ENCODE results near the gene KEAP1.
A peak's percentile ranks its signal among the peaks of the same experiment; 100 is the strongest.

KEAP1 gene

GRCh38 chr19:10521461-10522171 is 18.5 kb upstream of the KEAP1 start:
- no peak for DNase-seq

- no peak for DNase-seq
These were observed 17.6 kb upstream of the KEAP1 start for GRCh38 chr19:10520652-10521318.

- DNase-seq, result no peak
These were observed 16.3 kb upstream of the KEAP1 start for GRCh38 chr19:10519421-10519820.

GRCh38 chr19:10518444-10519361 is 15.5 kb upstream of the KEAP1 start:
- DNase-seq, result no peak

- DNase-seq, result no peak
These were observed 14.7 kb upstream of the KEAP1 start for GRCh38 chr19:10517760-10518443.

GRCh38 chr19:10517361-10517759 is 14.2 kb upstream of the KEAP1 start, which contains the start of gene S1PR5:
Gene S1PR5, minus strand, starts transcription at chr19:10517447. Its CDS starts 2,436 bp downstream, at chr19:10515011.
- DNase-seq, result no peak

GRCh38 chr19:10516671-10517286 is 13.6 kb upstream of the KEAP1 start:
- DNase-seq, result no peak

GRCh38 chr19:10516064-10516385 is 12.9 kb upstream of the KEAP1 start:
- no peak for DNase-seq

- peak in 1 of 4 experiments; percentile 13 for DNase-seq
These were observed 11.3 kb upstream of the KEAP1 start for GRCh38 chr19:10514211-10515145.

GRCh38 chr19:10513223-10513622 is 10.1 kb upstream of the KEAP1 start:
- DNase-seq, result no peak

GRCh38 chr19:10510301-10510802 is 7.2 kb upstream of the KEAP1 start:
- DNase-seq, result peak in 3 of 4 experiments; percentile 17 to 56 (median 23)

- no peak for DNase-seq
These were observed 5.6 kb upstream of the KEAP1 start for GRCh38 chr19:10508707-10509106.

GRCh38 chr19:10508036-10508435 is 4.9 kb upstream of the KEAP1 start:
- DNase-seq, result no peak

GRCh38 chr19:10505583-10506229 is 2.5 kb upstream of the KEAP1 start:
- peak; percentile 60 to 79 (median 68) for DNase-seq

GRCh38 chr19:10502524-10503001 is 593 bp downstream of the KEAP1 start:
- peak; percentile 76 to 85 (median 81) for DNase-seq

- peak in 2 of 4 experiments; percentile 37 to 39 for DNase-seq
These were observed 1.1 kb downstream of the KEAP1 start for GRCh38 chr19:10501971-10502523.

GRCh38 chr19:10500247-10500592 is 2.9 kb downstream of the KEAP1 start:
- DNase-seq, result no peak

GRCh38 chr19:10499550-10500246 is 3.5 kb downstream of the KEAP1 start:
- no peak for DNase-seq

GRCh38 chr19:10497371-10497770 is 5.8 kb downstream of the KEAP1 start:
- DNase-seq, result no peak

Data from activated CD4-positive, CD25-positive, alpha-beta regulatory T cell (primary cell).